NB4 (cell line): ENCODE data around the gene COG7.

ENCODE experiments used
- CTCF ChIP-seq: IDR thresholded peaks from one replicate; pipeline ENCODE4 v1.5.1; 2012; ENCODE audit warnings: low read depth, low read length
- MAX ChIP-seq: IDR thresholded peaks from 2 replicates; pipeline ENCODE4 v1.6.1; 2011; ENCODE audit warnings: low read depth, low read length
- MYC ChIP-seq: IDR thresholded peaks from 2 replicates; pipeline ENCODE4 v1.6.1; 2011; ENCODE audit warnings: low read depth, low read length
- POLR2A ChIP-seq: IDR thresholded peaks from 2 replicates; pipeline ENCODE4 v1.6.1; 2011; ENCODE audit warnings: mild to moderate bottlenecking; ENCODE audit not compliant: insufficient read length; ENCODE audit errors: extremely low read depth

- TF ChIP-seq MAX (no peak), CTCF (no peak), POLR2A (no peak), MYC (no peak)
Observed at GRCh38 chr16:23378921-23379320, 74.1 kb downstream of the COG7 start.
